Natural killer cell (primary cell): Measurements from ENCODE around the gene ZNF460. TPM values are rescaled to one million over a fixed set of nuclear protein-coding genes. Genes with fewer than 3 reads are reported as not detected.
"Not testable (repeated sequence)": the region's sequence is repeated elsewhere in the genome, so short reads cannot be mapped to it uniquely, and the experiment has no call there.

Source experiments
- ATAC-seq, 3 donors: fragments of 150-1000 bp in 2 of 3; fragments of 200-7000 bp in 1 of 3; cut with Tn5 transposase; 1 replicate in 1 of 3; 2 replicates in 2 of 3; pipeline ENCODE4 v1.10.0; 2021; ENCODE audit warnings: mild to moderate bottlenecking in 2 of 3, moderate library complexity in 2 of 3
- DNase-seq, 2 donors: peaks; one replicate each; pipeline versions ENCODE4 v3.0.0 to v3.0.0-alpha.2; 2013 to 2021; ENCODE audit warnings: mixed read lengths in 1 of 2
- H3K27ac ChIP-seq: one replicate; pipeline ENCODE4 v1.5.1; 2013; ENCODE audit warnings: mild to moderate bottlenecking, low read length
- H3K27me3 ChIP-seq: one replicate; pipeline ENCODE4 v1.6.1; 2013; ENCODE audit warnings: low read length; ENCODE audit not compliant: control insufficient read depth, insufficient read depth
- H3K36me3 ChIP-seq: one replicate; pipeline ENCODE4 v1.6.1; 2013; ENCODE audit warnings: low read length; ENCODE audit not compliant: control insufficient read depth, insufficient read depth
- H3K4me1 ChIP-seq: one replicate; pipeline ENCODE4 v1.6.1; 2013; ENCODE audit warnings: low read length; ENCODE audit not compliant: control insufficient read depth, insufficient read depth
- H3K4me3 ChIP-seq: one replicate; pipeline ENCODE4 v1.5.1; 2013; ENCODE audit warnings: low read length
- H3K9me3 ChIP-seq: one replicate; pipeline ENCODE4 v1.6.1; 2013; ENCODE audit warnings: low read length; ENCODE audit not compliant: control insufficient read depth, insufficient read depth
- H3K27ac Mint-ChIP-seq, 2 donors: one replicate each; pipeline ENCODE4 v1.8.0; 2022; ENCODE audit warnings: mild to moderate bottlenecking in 2 of 2, mixed read lengths in 2 of 2, moderate library complexity in 1 of 2
- H3K27me3 Mint-ChIP-seq, 2 donors: one replicate each; pipeline ENCODE4 v1.8.0; 2022; ENCODE audit warnings: low read depth in 2 of 2, mixed read lengths in 2 of 2
- H3K36me3 Mint-ChIP-seq: one replicate; pipeline ENCODE4 v1.8.0; 2022; ENCODE audit warnings: mixed read lengths
- H3K4me1 Mint-ChIP-seq, 2 donors: one replicate each; pipeline ENCODE4 v1.8.0; 2022; ENCODE audit warnings: mixed read lengths in 2 of 2
- H3K4me3 Mint-ChIP-seq: one replicate; pipeline ENCODE4 v1.8.0; 2022; ENCODE audit warnings: mild to moderate bottlenecking, moderate library complexity, mixed read lengths
- H3K9me3 Mint-ChIP-seq, 2 donors: one replicate each; pipeline ENCODE4 v1.8.0; 2022; ENCODE audit warnings: mixed read lengths in 2 of 2
- CTCF ChIP-seq: fragments of 200-600 bp; IDR thresholded peaks from one replicate; pipeline ENCODE4 v1.8.0; 2022; ENCODE audit warnings: antibody characterized with exemption
- WGBS: methylation state at CpG from one replicate; pipeline ENCODE4 v1.1.7; 2013; ENCODE audit warnings: missing lambda C conversion rate; ENCODE audit not compliant: insufficient coverage; 5-methylcytosine and 5-hydroxymethylcytosine counted together
- intact Hi-C: fragments of 100-400 bp; cut with micrococcal nuclease; formaldehyde crosslinking; loops from one replicate; pipeline ENCODE4 v1.14.2; 2022
- total RNA-seq, 4 donors: library from RNA; stranded (reverse); fragments of 120-200 nt in 1 of 4; gene quantifications; one replicate each; pipeline versions ENCODE4 v1.2.3 to v1.2.4, GENCODE V29; 2013 to 2022

Gene ZNF460
- total RNA-seq, 3 donors from 2014 or later (not counting 1 experiment from before 2014, with no cell fraction given) = 67.8 to 74.1 (median 69.7) TPM

- no peaks in the 10 kb centered on the region for H3K36me3 Mint-ChIP-seq
- Histone ChIP-seq H3K36me3 (no peaks in the 10 kb centered on the region), H3K9me3 (no peaks in the 10 kb centered on the region), H3K27me3 (no peaks in the 10 kb centered on the region), H3K4me1 (no peaks in the 10 kb centered on the region), H3K4me3 (no peak overlapping the region), H3K27ac (no peak overlapping the region)
- H3K9me3 Mint-ChIP-seq = no peaks in the 10 kb centered on the region
- no peak overlapping the region for H3K27ac Mint-ChIP-seq
- no peak for TF ChIP-seq CTCF
- ATAC-seq = peak in 1 of 3 donors; percentile 21
- no CpG with 5 or more reads among the region's 1 CpG for WGBS
- H3K4me1 Mint-ChIP-seq = no peaks in the 10 kb centered on the region
- no peak for DNase-seq
- intact Hi-C loops = no loop called here
- H3K4me3 Mint-ChIP-seq = no peak overlapping the region
- H3K27me3 Mint-ChIP-seq = no peaks in the 10 kb centered on the region
Measured at GRCh38 chr19:57273014-57273413, 7.3 kb upstream of the ZNF460 start.

GRCh38 chr19:57276430-57276829, 3.9 kb upstream of the ZNF460 start:
- peaks cover 7 to 8% of the 10 kb centered on the region in 2 donors for H3K4me1 Mint-ChIP-seq
- no peak for ATAC-seq
- H3K36me3 ChIP-seq = no peaks in the 10 kb centered on the region
- no peaks in the 10 kb centered on the region for H3K27me3 Mint-ChIP-seq
- H3K36me3 Mint-ChIP-seq = no peaks in the 10 kb centered on the region
- H3K9me3 ChIP-seq = no peaks in the 10 kb centered on the region
- intact Hi-C loops = no loop called here
- H3K4me1 ChIP-seq = peaks cover 16% of the 10 kb centered on the region
- DNase-seq = no peak
- TF ChIP-seq CTCF = no peak
- no peaks in the 10 kb centered on the region for H3K9me3 Mint-ChIP-seq
- no peak overlapping the region for H3K27ac ChIP-seq
- 89% methylated on average over 1 of the region's 1 CpG for WGBS
- no peak overlapping the region for H3K4me3 Mint-ChIP-seq
- H3K27me3 ChIP-seq = no peaks in the 10 kb centered on the region
- no peak overlapping the region for H3K27ac Mint-ChIP-seq
- H3K4me3 ChIP-seq = no peak overlapping the region

GRCh38 chr19:57278481-57278880, 1.8 kb upstream of the ZNF460 start:
- not testable (repeated sequence) for H3K27ac Mint-ChIP-seq, H3K27me3 Mint-ChIP-seq
- 63% methylated on average over 2 of the region's 2 CpGs for WGBS

GRCh38 chr19:57279418-57280164, 694 bp upstream of the ZNF460 start:
- H3K36me3 ChIP-seq = peaks cover 7% of the 10 kb centered on the region
- no peaks in the 10 kb centered on the region for H3K9me3 ChIP-seq
- Mint-ChIP-seq H3K4me3 (no peak overlapping the region), H3K27me3 (no peaks in the 10 kb centered on the region), H3K9me3 (no peaks in the 10 kb centered on the region), H3K36me3 (no peaks in the 10 kb centered on the region), H3K4me1 (peaks cover 21% of the 10 kb centered on the region in 2 donors), H3K27ac (no peak overlapping the region)
- peaks cover 30% of the 10 kb centered on the region for H3K4me1 ChIP-seq
- no peak for TF ChIP-seq CTCF
- WGBS = 6% methylated on average over 24 of the region's 25 CpGs
- DNase-seq (peak; percentile 79 to 92), ATAC-seq (peak; percentile 77 to 89 (median 78))
- H3K4me3 ChIP-seq = peak overlapping the region; percentile 55
- peak overlapping the region; percentile 97 for H3K27ac ChIP-seq
- no peaks in the 10 kb centered on the region for H3K27me3 ChIP-seq
- intact Hi-C loops = loop anchor here (1.0 to 2.0 kb wide), 6 partner anchors 39 to 132 kb away; partner anchors contain the start of genes TRAPPC2B, ZNF17, ZNF304 and ZNF543

More at GRCh38 chr19:57278481-57278880, 1.8 kb upstream of the ZNF460 start:
- H3K4me1 ChIP-seq = peaks cover 30% of the 10 kb centered on the region
- DNase-seq, H3K4me3 ChIP-seq, H3K4me3 Mint-ChIP-seq, H3K27me3 ChIP-seq, H3K36me3 ChIP-seq, H3K36me3 Mint-ChIP-seq, H3K9me3 Mint-ChIP-seq, H3K27ac ChIP-seq, intact Hi-C loops, ATAC-seq, H3K9me3 ChIP-seq: not testable (repeated sequence)
- peaks cover 21% of the 10 kb centered on the region in 2 donors for H3K4me1 Mint-ChIP-seq
